ENCODE measurements around the gene BFSP1. TPM values are rescaled to one million over a fixed set of nuclear protein-coding genes. Genes with fewer than 3 reads are reported as not detected.

Gene BFSP1
- total and polyA plus RNA-seq, 2 experiments from 2014 or later = 2.7 to 4.9 TPM

- TF ChIP-seq CTCF (conservative IDR thresholded peaks at IDR 0.05; ENCODE audit: low read depth in 2 of 2) = no peak
Observed at GRCh38 chr20:17525132-17525531, 6.0 kb downstream of the BFSP1 start (continued).

- DNase-seq (ENCODE audit: low spot score) (no peak), ATAC-seq (no peak)
- Mint-ChIP-seq H3K36me3 (ENCODE audit: low read depth) (no peaks in the 10 kb centered on the region), H3K27ac (no peak overlapping the region), H3K4me1 (peaks cover 7% of the 10 kb centered on the region; the same call in 2 of the 3 replicates), H3K4me3 (no peak overlapping the region), H3K27me3 (ENCODE audit: insufficient read depth, low read depth, poor library complexity) (peaks cover 7% of the 10 kb centered on the region), H3K9me3 (no peaks in the 10 kb centered on the region)
- H4K20me1 ChIP-seq (replicated peaks; ENCODE audit: insufficient read depth) = no peaks in the 10 kb centered on the region
- no peaks in the 10 kb centered on the region for H3K36me3 ChIP-seq (ENCODE audit: insufficient read depth)
- no peak overlapping the region for H3K4me3 ChIP-seq
- no peaks in the 10 kb centered on the region for H3F3A ChIP-seq (replicated peaks; ENCODE audit: low read depth)
- no peak overlapping the region for H3K4me2 ChIP-seq
- no peak overlapping the region for H2AFZ ChIP-seq
- no peaks in the 10 kb centered on the region for H3K79me2 ChIP-seq (replicated peaks; ENCODE audit: insufficient read depth)
- no peaks in the 10 kb centered on the region for H3K4me1 ChIP-seq (ENCODE audit: insufficient read depth)
- no peak overlapping the region for H3K27ac ChIP-seq (ENCODE audit: low read depth)
- H3K9me2 ChIP-seq (ENCODE audit: insufficient read depth) = no peaks in the 10 kb centered on the region
- H3K27me3 ChIP-seq (ENCODE audit: insufficient read depth) = no peaks in the 10 kb centered on the region
- TF ChIP-seq POLR2AphosphoS5 (IDR thresholded peaks at IDR 0.05; ENCODE audit: low read depth) (no peak), ZNF462 (CRISPR knock-in tag; IDR thresholded peaks at IDR 0.05) (no peak), ZNF114 (CRISPR knock-in tag; IDR thresholded peaks at IDR 0.05) (no peak), ZNF331 (CRISPR knock-in tag; IDR thresholded peaks at IDR 0.05; ENCODE audit: low read depth) (no peak), NANOG (IDR thresholded peaks at IDR 0.05; ENCODE audit: borderline replicate concordance) (no peak), ETS1 (IDR thresholded peaks at IDR 0.05) (no peak), EZH2 (IDR thresholded peaks at IDR 0.05; ENCODE audit: low read depth, unreplicated experiment) (no peak), EZH2phosphoT487 (IDR thresholded peaks at IDR 0.05; ENCODE audit: unreplicated experiment) (no peak), REST (IDR thresholded peaks at IDR 0.05; ENCODE audit: unreplicated experiment) (no peak), CREB1 (CRISPR knock-in tag; IDR thresholded peaks at IDR 0.05; ENCODE audit: low read depth) (no peak), JUNB (IDR thresholded peaks at IDR 0.05; ENCODE audit: unreplicated experiment) (no peak)
Observed at GRCh38 chr20:17524560-17524959, 6.6 kb downstream of the BFSP1 start.
